ENCODE data around the gene AGBL3.

The AGBL3 gene

GRCh38 chr7:135161669-135162068, 175.4 kb downstream of the AGBL3 start:
- Histone ChIP-seq H3K9me3 (no peaks in the 10 kb centered on the region), H3K27ac (peak overlapping the region; percentile 93), H3K27me3 (no peaks in the 10 kb centered on the region), H3K4me1 (ENCODE audit: control insufficient read depth in 1 of 2, insufficient read depth in 1 of 2, low read depth in 1 of 2, low read length in 1 of 2) (peaks cover 50 to 85% of the 10 kb centered on the region in 2 experiments), H3K36me3 (peaks cover 68% of the 10 kb centered on the region), H3K4me3 (ENCODE audit: low read depth in 1 of 2, low read length in 1 of 2) (peak overlapping the region; percentile 44 to 48)
- TF ChIP-seq, protein P1, sequence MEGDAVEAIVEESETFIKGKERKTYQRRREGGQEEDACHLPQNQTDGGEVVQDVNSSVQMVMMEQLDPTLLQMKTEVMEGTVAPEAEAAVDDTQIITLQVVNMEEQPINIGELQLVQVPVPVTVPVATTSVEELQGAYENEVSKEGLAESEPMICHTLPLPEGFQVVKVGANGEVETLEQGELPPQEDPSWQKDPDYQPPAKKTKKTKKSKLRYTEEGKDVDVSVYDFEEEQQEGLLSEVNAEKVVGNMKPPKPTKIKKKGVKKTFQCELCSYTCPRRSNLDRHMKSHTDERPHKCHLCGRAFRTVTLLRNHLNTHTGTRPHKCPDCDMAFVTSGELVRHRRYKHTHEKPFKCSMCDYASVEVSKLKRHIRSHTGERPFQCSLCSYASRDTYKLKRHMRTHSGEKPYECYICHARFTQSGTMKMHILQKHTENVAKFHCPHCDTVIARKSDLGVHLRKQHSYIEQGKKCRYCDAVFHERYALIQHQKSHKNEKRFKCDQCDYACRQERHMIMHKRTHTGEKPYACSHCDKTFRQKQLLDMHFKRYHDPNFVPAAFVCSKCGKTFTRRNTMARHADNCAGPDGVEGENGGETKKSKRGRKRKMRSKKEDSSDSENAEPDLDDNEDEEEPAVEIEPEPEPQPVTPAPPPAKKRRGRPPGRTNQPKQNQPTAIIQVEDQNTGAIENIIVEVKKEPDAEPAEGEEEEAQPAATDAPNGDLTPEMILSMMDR (IDR thresholded peaks at IDR 0.05): no peak

DNA sequence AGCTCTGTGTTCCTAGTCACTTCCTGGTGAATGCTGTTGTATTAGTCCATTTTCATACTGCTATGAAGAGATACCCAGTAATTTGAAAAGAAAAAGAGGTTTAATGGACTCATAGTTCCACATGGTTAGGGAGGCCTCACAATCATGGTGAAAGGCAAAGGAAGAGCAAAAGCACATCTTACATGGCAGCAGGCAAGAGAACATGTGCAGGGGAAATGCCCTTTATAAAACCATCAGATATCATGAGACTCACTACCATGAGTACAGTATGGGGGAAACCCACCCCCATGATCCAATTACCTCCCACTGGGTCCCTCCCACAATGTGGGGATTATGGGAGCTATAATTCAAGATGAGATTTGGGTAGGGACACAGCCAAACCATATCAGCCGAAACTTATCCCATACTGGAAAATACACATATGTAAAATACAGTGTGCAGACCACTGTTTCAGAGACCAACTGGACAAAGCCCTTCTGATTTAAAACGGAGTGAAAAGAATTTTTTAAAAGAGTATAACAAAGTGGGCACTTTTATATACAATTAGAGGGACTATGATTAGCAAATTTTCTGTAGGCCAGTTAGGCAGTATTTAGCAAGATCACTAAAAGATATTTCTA, 176.2 kb downstream of the AGBL3 start:
- H3K4me3 ChIP-seq (ENCODE audit: low read depth in 1 of 2, low read length in 1 of 2): peak overlapping the region in 1 of 2 experiments; percentile 48
- H3K9me3 ChIP-seq: no peaks in the 10 kb centered on the region
- TF ChIP-seq, protein P1 (IDR thresholded peaks at IDR 0.05): no peak
- peak overlapping the region; percentile 93 for H3K27ac ChIP-seq
- peaks cover 59 to 90% of the 10 kb centered on the region in 2 experiments for H3K4me1 ChIP-seq (ENCODE audit: control insufficient read depth in 1 of 2, insufficient read depth in 1 of 2, low read depth in 1 of 2, low read length in 1 of 2)
- peaks cover 68% of the 10 kb centered on the region for H3K36me3 ChIP-seq
- no peaks in the 10 kb centered on the region for H3K27me3 ChIP-seq

DNA sequence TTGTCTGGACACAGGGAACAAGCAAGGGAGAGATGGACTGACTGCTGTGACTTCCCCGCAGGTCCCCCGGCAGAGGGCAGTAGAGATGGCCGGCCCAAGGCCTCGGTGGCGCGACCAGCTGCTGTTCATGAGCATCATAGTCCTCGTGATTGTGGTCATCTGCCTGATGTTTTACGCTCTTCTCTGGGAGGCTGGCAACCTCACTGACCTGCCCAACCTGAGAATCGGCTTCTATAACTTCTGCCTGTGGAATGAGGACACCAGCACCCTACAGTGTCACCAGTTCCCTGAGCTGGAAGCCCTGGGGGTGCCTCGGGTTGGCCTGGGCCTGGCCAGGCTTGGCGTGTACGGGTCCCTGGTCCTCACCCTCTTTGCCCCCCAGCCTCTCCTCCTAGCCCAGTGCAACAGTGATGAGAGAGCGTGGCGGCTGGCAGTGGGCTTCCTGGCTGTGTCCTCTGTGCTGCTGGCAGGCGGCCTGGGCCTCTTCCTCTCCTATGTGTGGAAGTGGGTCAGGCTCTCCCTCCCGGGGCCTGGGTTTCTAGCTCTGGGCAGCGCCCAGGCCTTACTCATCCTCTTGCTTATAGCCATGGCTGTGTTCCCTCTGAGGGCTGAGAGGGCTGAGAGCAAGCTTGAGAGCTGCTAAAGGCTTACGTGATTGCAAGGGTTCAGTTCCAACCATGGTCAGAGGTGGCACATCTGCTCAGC, 178.2 kb downstream of the AGBL3 start:
- Histone ChIP-seq H3K4me1 (ENCODE audit: control insufficient read depth in 1 of 2, insufficient read depth in 1 of 2, low read depth in 1 of 2, low read length in 1 of 2) (peaks cover 73 to 90% of the 10 kb centered on the region in 2 experiments), H3K36me3 (peaks cover 67% of the 10 kb centered on the region), H3K27ac (peak overlapping the region; percentile 93), H3K9me3 (no peaks in the 10 kb centered on the region), H3K27me3 (no peaks in the 10 kb centered on the region), H3K4me3 (ENCODE audit: low read depth in 1 of 2, low read length in 1 of 2) (no peak overlapping the region)
- TF ChIP-seq, protein P1 (IDR thresholded peaks at IDR 0.05): no peak

GRCh38 chr7:135165862-135166261, 179.6 kb downstream of the AGBL3 start:
- Histone ChIP-seq H3K27me3 (no peaks in the 10 kb centered on the region), H3K27ac (peak overlapping the region; percentile 93), H3K36me3 (peaks cover 67% of the 10 kb centered on the region), H3K4me3 (ENCODE audit: low read depth in 1 of 2, low read length in 1 of 2) (peak overlapping the region; percentile 21 to 86), H3K9me3 (no peaks in the 10 kb centered on the region), H3K4me1 (ENCODE audit: control insufficient read depth in 1 of 2, insufficient read depth in 1 of 2, low read depth in 1 of 2, low read length in 1 of 2) (peaks cover 69 to 90% of the 10 kb centered on the region in 2 experiments)
- TF ChIP-seq, protein P1 (IDR thresholded peaks at IDR 0.05): no peak

GRCh38 chr7:135166338-135166990, 180.2 kb downstream of the AGBL3 start:
- peaks cover 66% of the 10 kb centered on the region for H3K36me3 ChIP-seq
- H3K4me3 ChIP-seq (ENCODE audit: low read depth in 1 of 2, low read length in 1 of 2): peak overlapping the region; percentile 21 to 86
- H3K4me1 ChIP-seq (ENCODE audit: control insufficient read depth in 1 of 2, insufficient read depth in 1 of 2, low read depth in 1 of 2, low read length in 1 of 2): peaks cover 69 to 90% of the 10 kb centered on the region in 2 experiments
- H3K9me3 ChIP-seq: no peaks in the 10 kb centered on the region
- TF ChIP-seq, protein P1 (IDR thresholded peaks at IDR 0.05): no peak
- no peaks in the 10 kb centered on the region for H3K27me3 ChIP-seq
- peak overlapping the region; percentile 93 for H3K27ac ChIP-seq
